Endothelial cell of hepatic sinusoid (primary cell): ENCODE results near the gene UQCRFS1.

ENCODE experiments used
- in situ Hi-C: cut with HindIII; loops from 2 replicates; pipeline ENCODE4 v1.10.0; 2017; ENCODE audit warnings: low sequenced_read_pairs

UQCRFS1 gene

GRCh38 chr19:29171525-29171924, 41.4 kb downstream of the UQCRFS1 start:
- in situ Hi-C loops = no loop called here

GRCh38 chr19:29170554-29170953, 42.4 kb downstream of the UQCRFS1 start:
- in situ Hi-C loops = no loop called here

- in situ Hi-C loops = no loop called here
Measured at GRCh38 chr19:29162694-29163093, 50.3 kb downstream of the UQCRFS1 start.

- in situ Hi-C loops = no loop called here
Measured at GRCh38 chr19:29155683-29156082, 57.3 kb downstream of the UQCRFS1 start.
